ENCODE results near the gene RIPOR3.
"Not testable (repeated sequence)": the region's sequence is repeated elsewhere in the genome, so short reads cannot be mapped to it uniquely, and the experiment has no call there.

Gene RIPOR3

GRCh38 chr20:50679753-50680104, 11.6 kb downstream of the RIPOR3 start:
- DNase-seq (ENCODE audit: low spot score in 2 of 2) (no peak), ATAC-seq (no peak)
- Mint-ChIP-seq H3K9me3 (peaks cover 3% of the 10 kb centered on the region), H3K36me3 (no peaks in the 10 kb centered on the region), H3K27ac (no peak overlapping the region), H3K4me3 (no peak overlapping the region), H3K4me1 (no peaks in the 10 kb centered on the region)

- Mint-ChIP-seq H3K4me3 (no peak overlapping the region), H3K4me1 (no peaks in the 10 kb centered on the region), H3K9me3 (peaks cover 3% of the 10 kb centered on the region), H3K27ac (no peak overlapping the region), H3K36me3 (no peaks in the 10 kb centered on the region)
- ATAC-seq (no peak), DNase-seq (ENCODE audit: low spot score in 2 of 2) (no peak)
These were observed 13.0 kb downstream of the RIPOR3 start for GRCh38 chr20:50678169-50678898.

DNA sequence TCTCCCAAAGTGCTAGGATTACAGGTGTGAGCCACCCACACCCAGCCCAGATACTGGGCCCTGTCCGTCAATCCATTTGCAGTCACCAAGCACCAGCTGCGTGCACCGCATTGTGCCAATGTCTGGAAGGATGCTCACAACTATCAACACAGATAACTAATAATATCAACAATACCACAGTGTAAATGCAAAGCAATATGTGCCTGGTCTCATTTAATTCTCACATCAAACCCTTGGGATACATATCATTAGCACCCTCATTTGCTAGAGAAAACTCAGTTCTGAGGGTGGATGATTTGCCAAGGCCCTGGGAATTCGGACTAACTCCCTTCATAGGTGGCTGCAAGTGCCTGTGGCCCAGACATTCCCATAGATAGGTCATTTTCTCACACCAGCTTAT, 14.5 kb downstream of the RIPOR3 start:
- ATAC-seq (no peak), DNase-seq (ENCODE audit: low spot score in 2 of 2) (no peak)
- H3K9me3 Mint-ChIP-seq, result no peaks in the 10 kb centered on the region
- no peaks in the 10 kb centered on the region for H3K4me1 Mint-ChIP-seq
- no peak overlapping the region for H3K4me3 Mint-ChIP-seq
- H3K27ac Mint-ChIP-seq, result no peak overlapping the region
- H3K36me3 Mint-ChIP-seq, result no peaks in the 10 kb centered on the region

DNA sequence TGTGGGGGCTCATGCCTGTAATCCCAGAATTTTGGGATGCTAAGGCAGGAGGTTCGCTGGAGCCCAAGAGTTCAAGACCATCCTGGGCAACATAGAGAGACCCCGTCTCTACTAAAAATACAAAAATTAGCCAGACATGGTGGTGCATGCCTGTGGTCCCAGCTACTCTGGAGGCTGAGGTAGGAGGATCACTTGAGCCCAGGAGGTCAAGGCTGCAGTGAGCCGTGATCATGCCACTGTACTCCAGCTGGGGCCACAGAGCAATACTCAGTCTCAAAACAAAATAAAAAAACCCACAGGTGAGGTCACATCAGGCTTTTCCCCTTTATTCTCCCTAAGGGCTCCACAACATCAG, 15.0 kb downstream of the RIPOR3 start:
- DNase-seq (ENCODE audit: low spot score in 2 of 2); H3K9me3 Mint-ChIP-seq; H3K4me3 Mint-ChIP-seq; ATAC-seq; H3K4me1 Mint-ChIP-seq; H3K36me3 Mint-ChIP-seq; H3K27ac Mint-ChIP-seq: not testable (repeated sequence)

DNA sequence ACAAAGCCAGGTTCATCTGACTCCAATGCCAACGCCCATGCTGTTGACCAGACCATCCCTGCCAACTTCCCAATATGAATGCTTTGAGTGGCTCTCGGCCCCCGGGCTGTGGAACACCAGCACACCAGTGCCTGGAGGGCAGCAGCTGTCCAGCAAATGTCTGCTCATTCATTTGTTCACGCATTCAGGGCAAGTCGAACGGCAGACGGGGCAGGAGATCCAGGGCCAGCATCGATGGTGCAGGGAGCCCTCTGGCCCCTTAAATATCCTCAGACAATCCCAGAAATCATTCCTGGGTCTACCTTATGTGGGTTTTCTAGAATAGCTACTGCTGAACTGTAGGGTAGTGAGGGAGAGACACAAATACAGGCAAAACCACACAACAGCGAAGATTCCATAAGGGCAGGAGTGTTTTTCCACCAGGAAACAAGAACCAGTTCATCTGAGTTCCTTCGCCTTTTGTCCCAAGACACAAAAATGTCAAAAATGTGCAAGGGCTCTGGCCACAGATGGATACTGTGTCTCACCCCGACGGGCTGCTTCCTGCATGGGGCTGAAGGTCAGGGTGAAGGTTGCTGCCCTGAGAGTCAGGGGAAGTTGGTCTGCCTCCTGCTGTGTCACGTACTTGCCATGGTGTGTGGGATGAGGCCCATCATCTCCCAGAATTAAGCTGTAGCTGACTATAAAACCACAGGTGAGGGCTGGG, 15.5 kb downstream of the RIPOR3 start:
- H3K9me3 Mint-ChIP-seq, result no peaks in the 10 kb centered on the region
- H3K36me3 Mint-ChIP-seq, result no peaks in the 10 kb centered on the region
- H3K27ac Mint-ChIP-seq, result no peak overlapping the region
- ATAC-seq (no peak), DNase-seq (ENCODE audit: low spot score in 2 of 2) (no peak)
- no peaks in the 10 kb centered on the region for H3K4me1 Mint-ChIP-seq
- no peak overlapping the region for H3K4me3 Mint-ChIP-seq

GRCh38 chr20:50674138-50674825, 17.1 kb downstream of the RIPOR3 start:
- no peak overlapping the region for H3K4me3 Mint-ChIP-seq

GRCh38 chr20:50673466-50674137, 17.7 kb downstream of the RIPOR3 start:
- ATAC-seq (no peak), DNase-seq (ENCODE audit: low spot score in 2 of 2) (no peak)
- Mint-ChIP-seq H3K9me3 (no peaks in the 10 kb centered on the region), H3K4me1 (no peaks in the 10 kb centered on the region), H3K27ac (peak overlapping the region; percentile 16), H3K36me3 (no peaks in the 10 kb centered on the region), H3K4me3 (no peak overlapping the region)

More at GRCh38 chr20:50674138-50674825, 17.1 kb downstream of the RIPOR3 start:
- DNase-seq (ENCODE audit: low spot score in 2 of 2), result no peak
- no peak for ATAC-seq
- peak overlapping the region; percentile 16 for H3K27ac Mint-ChIP-seq
- no peaks in the 10 kb centered on the region for H3K36me3 Mint-ChIP-seq
- H3K4me1 Mint-ChIP-seq, result no peaks in the 10 kb centered on the region
- no peaks in the 10 kb centered on the region for H3K9me3 Mint-ChIP-seq

- no peak for DNase-seq (ENCODE audit: low spot score in 2 of 2)
- no peak overlapping the region for H3K4me3 Mint-ChIP-seq
- no peaks in the 10 kb centered on the region for H3K36me3 Mint-ChIP-seq
- no peaks in the 10 kb centered on the region for H3K9me3 Mint-ChIP-seq
- H3K4me1 Mint-ChIP-seq, result no peaks in the 10 kb centered on the region
- H3K27ac Mint-ChIP-seq, result peak overlapping the region; percentile 16
- ATAC-seq, result no peak
These were observed 18.2 kb downstream of the RIPOR3 start for GRCh38 chr20:50673146-50673465.

GRCh38 chr20:50672400-50673145, 18.8 kb downstream of the RIPOR3 start:
- ATAC-seq (no peak), DNase-seq (ENCODE audit: low spot score in 2 of 2) (no peak)
- Mint-ChIP-seq H3K9me3 (no peaks in the 10 kb centered on the region), H3K27ac (no peak overlapping the region), H3K4me3 (no peak overlapping the region), H3K36me3 (no peaks in the 10 kb centered on the region), H3K4me1 (no peaks in the 10 kb centered on the region)

DNA sequence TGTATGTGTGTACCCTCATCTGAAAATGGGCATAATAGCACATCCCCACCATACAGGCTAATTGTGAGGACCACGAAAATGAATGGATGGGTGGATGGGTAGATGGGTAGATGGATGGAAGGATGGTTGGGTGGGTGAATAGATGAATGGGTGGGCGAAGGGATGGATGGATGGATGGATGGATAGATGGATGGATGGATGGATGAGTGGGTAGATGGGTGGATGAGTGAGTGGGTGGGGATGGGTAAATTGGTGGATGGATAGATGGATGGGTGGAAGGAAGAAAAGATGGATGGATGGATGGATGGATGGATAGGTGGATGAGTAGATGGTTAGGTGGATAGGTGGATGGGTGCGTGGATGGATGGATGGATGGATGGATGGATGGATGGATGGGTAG, 19.7 kb downstream of the RIPOR3 start:
- Mint-ChIP-seq H3K4me1 (no peaks in the 10 kb centered on the region), H3K27ac (no peak overlapping the region), H3K36me3 (no peaks in the 10 kb centered on the region), H3K4me3 (no peak overlapping the region), H3K9me3 (no peaks in the 10 kb centered on the region)
- ATAC-seq (no peak), DNase-seq (ENCODE audit: low spot score in 2 of 2) (no peak)

GRCh38 chr20:50671010-50671409, 20.3 kb downstream of the RIPOR3 start:
- not testable (repeated sequence) for H3K4me1 Mint-ChIP-seq; DNase-seq (ENCODE audit: low spot score in 2 of 2); H3K9me3 Mint-ChIP-seq; H3K4me3 Mint-ChIP-seq; H3K27ac Mint-ChIP-seq; ATAC-seq; H3K36me3 Mint-ChIP-seq

DNA sequence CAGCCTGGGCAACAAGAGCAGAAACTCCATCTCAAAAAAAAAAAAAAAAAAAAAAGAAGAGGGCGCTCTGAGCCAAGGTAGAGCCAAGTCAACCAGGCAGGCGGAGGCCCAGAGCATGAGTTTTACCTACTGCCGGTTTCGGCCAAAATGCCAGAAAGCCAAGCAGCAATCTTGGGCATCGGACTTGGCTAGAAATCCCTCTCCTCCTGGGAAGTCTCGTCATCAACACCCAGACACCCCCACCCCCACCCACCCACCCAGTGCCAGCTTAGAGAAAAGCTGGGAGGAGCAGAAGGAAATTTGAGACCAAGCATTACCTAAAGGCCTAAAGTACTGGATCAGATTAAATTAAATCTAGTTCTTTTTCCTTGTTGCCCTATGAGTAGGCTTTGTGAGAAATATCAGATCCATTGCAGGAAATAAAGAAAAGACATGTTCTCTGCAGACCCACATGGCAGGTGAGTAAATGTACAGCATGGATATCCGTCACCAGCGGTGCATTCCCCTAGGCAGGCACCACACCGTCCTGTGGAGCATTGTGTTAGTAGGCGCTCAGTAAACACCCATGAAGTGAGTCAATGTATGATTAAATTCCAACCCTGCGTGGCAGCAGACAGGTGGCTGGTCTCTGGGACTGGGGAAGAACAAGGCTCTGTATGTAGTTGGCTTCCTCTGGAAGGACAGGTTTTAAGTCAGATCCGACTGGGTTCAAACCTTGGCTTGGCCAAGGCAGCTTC, 21.0 kb downstream of the RIPOR3 start:
- H3K9me3 Mint-ChIP-seq, result no peaks in the 10 kb centered on the region
- H3K36me3 Mint-ChIP-seq, result no peaks in the 10 kb centered on the region
- ATAC-seq (no peak), DNase-seq (ENCODE audit: low spot score in 2 of 2) (no peak)
- no peak overlapping the region for H3K4me3 Mint-ChIP-seq
- no peaks in the 10 kb centered on the region for H3K4me1 Mint-ChIP-seq
- no peak overlapping the region for H3K27ac Mint-ChIP-seq

GRCh38 chr20:50668798-50669197, 22.5 kb downstream of the RIPOR3 start:
- H3K4me1 Mint-ChIP-seq, result no peaks in the 10 kb centered on the region
- ATAC-seq, result no peak
- no peak overlapping the region for H3K27ac Mint-ChIP-seq
- H3K4me3 Mint-ChIP-seq, result no peak overlapping the region
- H3K9me3 Mint-ChIP-seq, result no peaks in the 10 kb centered on the region
- no peaks in the 10 kb centered on the region for H3K36me3 Mint-ChIP-seq
- no peak for DNase-seq (ENCODE audit: low spot score in 2 of 2)

- Mint-ChIP-seq H3K36me3 (no peaks in the 10 kb centered on the region), H3K9me3 (no peaks in the 10 kb centered on the region), H3K4me1 (no peaks in the 10 kb centered on the region)
These were observed 23.0 kb downstream of the RIPOR3 start for GRCh38 chr20:50668326-50668725.

More at GRCh38 chr20:50668326-50668725, 23.0 kb downstream of the RIPOR3 start:
- DNase-seq (ENCODE audit: low spot score in 2 of 2), result no peak
- ATAC-seq, result no peak
- Mint-ChIP-seq H3K27ac (no peak overlapping the region), H3K4me3 (no peak overlapping the region)
